Activated T-cell treated with anti-CD3 and anti-CD28 coated beads for 4 hours (primary cell): Measurements from ENCODE around the gene STAU1.
"Not testable (repeated sequence)": the region's sequence is repeated elsewhere in the genome, so short reads cannot be mapped to it uniquely, and the experiment has no call there.

Source experiments
- DNase-seq: peaks from one replicate; pipeline ENCODE4 v3.0.0-alpha.2; 2020

Gene STAU1

DNA sequence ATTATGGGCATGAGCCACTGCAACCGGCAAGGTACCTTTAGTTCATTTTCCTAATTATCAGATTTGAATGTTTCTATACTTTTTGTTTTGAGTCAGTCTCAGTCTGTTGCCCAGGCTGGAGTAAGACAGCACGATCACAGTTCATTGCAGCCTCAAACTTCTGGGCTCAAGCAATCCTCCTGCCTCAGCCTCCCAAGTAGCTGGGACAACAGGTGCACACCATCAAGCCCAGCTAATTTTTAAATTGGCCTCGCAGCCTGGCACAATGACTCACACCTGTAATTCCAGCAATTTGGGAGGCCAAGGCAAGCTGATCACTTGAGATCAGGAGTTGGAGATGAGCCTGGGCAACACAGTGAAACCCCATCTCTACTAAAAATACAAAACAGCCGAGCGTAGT lies 24.4 kb downstream of the STAU1 start:
- DNase-seq = no peak

DNA sequence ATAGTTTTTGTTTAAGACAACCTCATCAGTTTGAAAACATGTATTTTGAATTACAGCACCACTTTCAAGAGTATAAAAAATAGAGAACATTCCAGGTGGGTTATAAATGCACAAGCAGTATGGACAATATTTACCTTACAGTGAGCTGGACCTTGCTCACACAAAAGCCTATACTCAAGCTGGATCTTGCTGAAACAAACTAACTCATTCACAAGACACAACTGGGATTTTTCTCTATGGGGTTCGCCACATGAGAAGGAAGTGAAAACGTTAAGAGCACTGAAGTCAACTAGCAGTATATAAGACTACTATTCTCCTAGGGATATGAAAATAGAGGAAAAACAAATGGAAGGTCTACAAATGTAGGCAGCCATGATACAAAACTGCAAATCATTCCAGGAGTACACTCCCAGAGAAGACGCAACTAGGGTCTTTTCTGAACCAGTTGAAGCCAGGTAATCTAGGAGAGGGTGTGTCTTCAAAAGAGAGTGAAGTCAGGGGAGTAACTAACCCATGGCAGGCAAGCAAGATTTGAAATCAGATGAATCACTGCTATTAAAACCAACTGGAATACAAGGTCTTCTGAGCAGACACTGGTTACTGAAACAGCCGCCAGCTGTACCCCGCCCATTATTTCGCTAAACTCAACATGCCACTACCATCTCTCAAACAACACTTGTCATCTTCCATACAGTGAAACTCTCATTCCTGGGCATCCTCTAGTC lies 26.5 kb downstream of the STAU1 start:
- no peak for DNase-seq

DNA sequence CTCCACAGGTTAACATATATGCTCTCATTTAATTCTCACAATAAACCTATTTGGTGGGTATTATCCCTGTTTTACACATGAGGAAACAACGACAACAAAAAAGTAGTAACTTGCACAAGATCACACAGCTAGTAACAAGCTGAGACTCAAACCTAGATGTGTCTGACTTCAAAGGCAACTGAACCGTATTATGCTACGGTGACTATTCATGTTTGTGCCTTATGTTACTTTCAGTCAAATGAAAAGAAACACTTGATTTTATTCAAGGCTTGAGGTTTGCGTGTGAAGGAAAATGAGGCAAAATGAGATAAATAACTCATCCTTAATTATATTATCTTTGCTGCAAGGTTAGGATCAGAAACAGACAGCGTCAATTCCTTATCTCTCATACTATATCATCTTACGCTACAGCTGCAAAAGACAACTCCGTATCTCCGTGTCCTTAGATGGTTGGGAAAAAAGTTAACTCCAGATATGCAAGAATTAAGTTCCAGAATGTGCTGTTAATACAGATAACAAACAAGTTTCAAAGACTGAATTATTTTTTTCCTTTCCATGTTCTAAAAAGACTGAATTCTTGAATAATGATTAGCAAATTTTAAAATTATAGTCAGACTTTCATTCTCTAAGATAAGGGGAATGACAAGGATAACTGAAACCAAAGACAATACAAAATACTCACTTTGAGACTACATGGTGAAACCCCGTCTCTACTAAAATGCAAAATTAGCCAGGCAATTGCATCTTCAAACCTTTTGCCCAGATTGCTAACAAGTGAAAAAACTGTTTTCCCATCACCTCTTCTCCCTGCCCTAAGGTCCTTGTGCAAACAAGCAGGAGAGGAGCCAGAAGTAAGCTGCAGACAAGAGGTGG lies 27.8 kb downstream of the STAU1 start:
- DNase-seq = no peak

DNA sequence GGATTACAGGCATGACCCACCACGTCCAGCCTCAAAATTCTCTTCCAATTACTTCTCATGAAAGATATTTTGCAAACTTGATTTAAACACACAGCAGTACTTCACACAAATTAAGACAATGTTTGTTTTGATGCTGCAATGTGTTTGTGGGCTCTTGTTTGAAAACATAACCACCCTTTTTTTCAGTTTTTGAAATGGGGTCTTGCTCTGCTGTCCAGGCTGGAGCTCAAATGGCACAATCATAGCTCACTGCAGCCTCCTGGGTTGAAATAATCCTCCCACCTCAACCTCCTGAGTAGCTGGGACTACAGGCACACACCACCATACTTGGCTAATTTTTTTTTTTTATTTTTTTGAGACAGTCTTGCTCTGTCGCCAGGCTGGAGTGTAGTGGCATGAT lies 31.0 kb downstream of the STAU1 start:
- no peak for DNase-seq

DNA sequence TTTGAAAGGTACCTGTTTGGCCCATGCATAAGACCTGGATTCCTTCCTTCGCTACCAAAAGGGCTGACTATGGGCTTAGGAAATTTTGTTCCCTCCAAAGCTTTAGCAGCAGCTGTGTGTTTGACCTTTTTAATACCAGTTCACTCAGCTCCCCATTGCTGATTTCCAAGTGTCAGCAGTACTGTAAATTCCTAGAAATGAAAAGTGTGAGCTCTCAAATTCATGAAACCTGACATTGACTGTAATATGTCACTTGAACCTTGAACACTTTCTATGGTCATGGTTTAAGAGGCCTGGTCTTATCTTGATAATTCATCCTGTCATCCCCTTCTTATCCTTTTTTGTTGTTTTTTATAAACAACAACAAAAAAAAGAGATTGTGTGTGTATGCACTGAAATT lies 31.7 kb downstream of the STAU1 start:
- DNase-seq = no peak

DNA sequence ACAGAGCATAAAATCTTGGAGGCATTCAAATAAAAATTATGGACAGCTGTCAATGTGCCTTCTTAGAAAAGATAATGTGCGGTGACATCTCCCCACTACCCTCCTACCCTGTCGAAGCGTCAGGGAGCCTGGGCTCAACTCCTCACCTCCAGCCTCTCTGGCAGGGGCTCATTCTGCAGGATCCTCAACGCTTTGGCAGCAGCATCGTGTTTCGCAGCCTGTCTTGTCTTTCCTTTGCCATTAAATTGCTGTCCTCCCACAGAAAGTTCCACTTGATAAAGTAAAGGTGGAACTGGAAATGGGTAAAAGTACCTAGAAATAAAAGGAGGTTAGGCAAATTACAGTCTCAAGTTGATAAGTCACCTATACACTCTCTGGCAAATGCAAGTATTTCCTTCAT lies 36.7 kb downstream of the STAU1 start:
- no peak for DNase-seq

DNA sequence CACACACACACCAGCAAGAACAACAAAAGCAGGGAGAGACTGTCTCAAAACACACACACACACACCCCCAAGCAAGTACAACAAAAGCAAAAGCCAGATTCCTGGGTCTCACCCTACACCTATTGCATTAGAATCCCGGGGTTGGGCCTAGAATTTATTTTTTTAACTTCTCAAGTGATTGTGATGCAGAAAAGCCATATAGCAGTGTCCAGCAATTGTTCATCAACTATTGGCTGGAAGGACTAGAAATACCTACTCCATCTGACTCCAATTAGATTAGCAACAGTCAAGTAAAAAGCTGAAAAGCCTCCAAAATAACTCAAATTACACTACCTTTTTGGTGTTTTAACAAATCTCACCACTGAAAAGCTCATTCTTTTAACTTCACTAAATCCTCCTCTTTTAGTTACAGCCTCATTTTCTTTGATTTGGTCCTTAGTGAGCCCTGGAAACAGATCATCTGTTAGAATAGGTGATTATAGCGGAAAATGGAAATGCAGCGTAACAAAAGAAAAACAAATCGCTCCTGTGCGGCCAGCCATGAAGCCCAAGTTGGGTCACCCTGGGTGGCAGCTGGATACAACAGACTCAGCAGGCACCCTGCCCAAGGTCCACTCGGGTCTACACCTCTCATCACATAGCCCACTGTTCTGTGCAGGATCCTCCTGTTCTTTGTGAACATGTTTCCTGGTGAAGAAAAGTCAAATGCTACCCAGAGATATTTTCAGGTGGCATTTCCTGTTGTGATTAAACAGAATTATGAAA lies 38.7 kb downstream of the STAU1 start:
- DNase-seq = no peak

DNA sequence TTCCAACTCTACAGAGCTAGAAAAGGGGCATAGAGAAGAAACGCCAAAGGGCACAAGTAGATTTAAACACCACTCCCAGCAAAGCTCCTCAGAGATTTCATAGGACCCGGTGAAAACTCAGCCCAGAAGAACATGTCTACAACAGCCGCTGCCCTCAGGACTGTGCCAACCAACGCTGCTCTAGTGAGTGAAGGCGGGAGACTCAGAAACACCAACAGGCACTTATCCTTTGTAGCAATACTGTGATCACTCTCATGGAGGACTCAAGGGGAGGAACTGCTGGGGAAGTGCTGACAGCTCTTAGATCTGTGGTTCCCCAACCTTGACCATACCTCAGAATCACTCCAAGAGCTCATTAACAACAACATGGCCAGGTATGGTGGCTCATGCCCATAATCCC lies 39.5 kb downstream of the STAU1 start:
- no peak for DNase-seq

DNA sequence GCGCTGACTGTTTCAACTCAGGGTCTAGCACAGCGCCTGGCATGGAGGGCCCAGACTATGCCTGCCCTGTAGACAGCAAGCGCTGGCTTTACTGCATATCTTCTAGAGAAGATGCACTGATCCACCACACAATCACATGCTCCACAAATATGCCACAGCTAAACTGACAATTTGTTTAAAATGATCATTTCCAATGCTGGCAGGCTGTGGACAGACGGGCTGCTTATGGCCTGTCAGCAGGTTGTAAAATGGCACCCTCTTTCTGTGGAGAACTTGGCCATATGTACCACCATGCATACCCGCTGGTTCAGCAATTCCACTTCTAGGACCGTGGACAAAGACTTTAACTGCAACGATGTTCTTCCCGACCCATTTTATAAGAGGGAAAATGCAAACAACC lies 40.8 kb downstream of the STAU1 start:
- no peak for DNase-seq

DNA sequence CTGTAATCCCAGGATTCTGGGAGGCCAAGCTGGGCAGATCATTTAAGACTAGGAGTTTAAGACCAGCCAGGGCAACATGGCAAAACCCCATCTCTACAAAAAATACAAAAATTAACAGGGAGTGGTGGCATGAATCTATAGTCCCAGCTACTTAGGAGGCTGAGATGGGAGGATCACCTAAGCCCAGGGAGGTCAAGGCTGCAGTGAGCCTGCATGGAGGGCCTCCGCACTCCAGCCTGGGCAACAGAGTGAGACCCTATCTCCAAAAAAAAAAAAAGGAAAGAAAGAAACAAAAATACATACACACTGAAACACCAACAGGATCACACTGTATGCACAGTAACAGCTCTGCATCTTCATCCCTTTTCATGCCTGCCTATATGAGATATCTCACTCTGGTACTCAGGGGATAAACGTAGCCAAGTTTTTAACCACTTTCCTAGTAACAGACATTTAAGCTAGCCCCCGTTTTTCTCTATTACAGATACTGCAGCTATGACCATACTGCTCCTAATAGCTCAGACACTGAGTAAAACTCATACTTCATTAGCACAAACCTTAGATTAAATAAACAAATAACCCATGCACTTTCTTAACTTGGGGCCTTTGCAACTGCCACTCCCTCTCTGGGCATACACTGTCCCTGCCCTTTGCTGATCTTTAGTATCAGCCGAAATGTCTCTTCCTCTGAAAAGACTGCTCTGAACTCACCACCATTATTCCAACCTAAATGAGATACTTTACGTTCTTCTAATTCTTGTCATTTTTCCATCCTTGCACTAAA lies 41.5 kb downstream of the STAU1 start:
- DNase-seq = no peak

DNA sequence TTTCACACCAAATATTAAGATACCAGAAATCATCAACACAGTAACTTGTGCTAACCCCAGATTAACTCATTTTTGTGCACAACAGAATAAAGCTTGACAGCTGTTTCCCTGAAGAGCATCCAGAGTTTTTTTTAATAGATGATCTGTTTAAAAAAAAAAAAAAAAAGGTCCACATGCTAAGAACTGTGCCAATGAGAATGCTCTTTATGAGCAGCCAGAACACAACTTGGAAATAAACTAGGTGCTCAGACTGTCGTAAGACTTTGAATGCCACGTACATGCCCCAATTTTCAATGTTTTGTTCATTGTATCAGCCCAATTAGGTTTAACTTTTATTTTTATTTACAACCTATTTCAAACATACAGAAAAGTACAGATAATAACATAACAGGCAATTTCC lies 47.3 kb downstream of the STAU1 start:
- DNase-seq = no peak

DNA sequence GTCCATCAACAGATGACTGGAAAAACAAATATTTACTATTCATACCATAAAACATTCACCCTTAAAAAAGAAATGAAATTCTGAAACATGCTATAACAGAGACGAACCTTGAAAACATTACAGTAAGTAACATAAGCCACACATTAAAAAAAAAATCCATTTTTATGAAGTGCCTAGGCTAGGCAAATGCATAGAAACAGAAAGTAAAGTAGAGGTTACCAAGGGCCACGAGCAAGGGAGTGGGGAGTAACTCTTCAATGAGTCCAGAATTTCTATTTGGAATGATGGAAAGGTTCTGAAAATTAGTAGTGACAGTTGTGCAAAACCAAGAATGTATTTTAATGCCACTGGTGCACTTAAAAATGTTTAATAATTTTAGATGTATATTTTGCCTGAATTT lies 47.7 kb downstream of the STAU1 start:
- no peak for DNase-seq

DNA sequence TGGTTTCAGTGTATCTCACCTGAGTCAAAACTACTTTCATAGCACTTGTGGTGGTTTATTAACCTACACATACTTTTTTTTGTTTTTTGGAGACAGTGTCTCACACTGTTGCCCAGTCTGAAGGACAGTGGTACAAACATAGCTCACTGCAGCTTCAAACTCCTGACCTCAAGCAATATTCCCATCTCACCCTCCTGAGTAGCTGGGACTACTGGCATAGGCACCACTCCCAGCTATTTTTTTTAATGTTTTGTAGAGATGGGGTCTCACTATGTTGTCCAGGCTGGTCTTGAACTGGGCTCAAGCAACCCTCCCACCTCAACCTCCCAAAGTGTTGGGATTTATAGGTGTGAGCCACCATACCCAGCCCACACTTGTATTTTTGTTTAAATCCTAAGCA lies 49.7 kb downstream of the STAU1 start:
- no peak for DNase-seq

DNA sequence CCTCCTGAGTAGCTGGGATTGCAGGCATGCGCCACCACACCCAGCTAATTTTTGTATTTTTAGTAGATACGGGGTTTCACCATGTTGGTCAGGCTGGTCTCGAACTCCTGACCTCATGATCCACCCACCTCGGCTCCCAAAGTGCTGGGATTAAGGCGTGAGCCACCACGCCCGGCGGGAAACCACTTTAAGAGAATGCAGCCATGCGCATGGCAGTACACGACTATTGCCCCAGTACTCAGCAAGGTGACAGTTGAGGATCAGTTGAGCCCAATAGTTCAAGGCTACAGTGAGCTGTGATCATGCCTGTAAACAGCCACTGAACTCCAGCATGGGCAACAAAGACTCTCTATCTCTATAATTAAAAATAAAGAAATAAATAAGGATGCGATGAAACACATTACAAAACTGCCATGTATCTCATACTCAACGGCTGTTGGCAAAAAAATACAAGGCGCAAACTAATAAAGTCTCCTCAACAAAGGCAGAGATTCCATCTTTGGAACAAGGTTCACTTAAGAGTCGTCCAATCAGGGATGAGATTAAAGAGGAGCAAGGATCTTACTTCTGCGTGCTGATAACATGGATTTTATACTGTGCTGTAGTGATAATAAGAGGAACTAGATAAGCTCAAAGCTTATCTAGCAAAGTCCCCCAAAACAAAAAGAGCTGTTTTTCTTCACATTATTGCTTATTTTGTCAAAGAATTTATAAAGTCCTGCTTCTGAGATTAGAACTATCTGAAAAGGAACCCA lies 51.1 kb downstream of the STAU1 start:
- no peak for DNase-seq

DNA sequence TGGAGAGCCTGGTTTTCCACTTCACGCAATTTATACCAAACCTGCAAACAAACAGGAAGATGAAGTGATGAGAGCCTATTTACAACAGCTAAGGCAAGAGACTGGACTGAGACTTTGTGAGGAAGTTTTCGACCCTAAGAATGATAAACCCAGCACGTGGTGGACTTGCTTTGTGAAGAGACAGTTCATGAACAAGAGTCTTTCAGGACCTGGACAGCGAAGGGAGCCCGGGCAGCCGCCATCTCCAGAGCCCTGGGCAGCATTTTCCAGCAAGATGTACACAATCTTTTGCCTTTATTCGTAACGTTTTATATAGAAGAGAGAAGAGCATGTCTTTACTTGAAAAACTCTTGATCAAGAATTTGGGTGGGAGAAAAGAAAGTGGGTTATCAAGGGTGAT lies 53.3 kb downstream of the STAU1 start:
- DNase-seq = not testable (repeated sequence)

DNA sequence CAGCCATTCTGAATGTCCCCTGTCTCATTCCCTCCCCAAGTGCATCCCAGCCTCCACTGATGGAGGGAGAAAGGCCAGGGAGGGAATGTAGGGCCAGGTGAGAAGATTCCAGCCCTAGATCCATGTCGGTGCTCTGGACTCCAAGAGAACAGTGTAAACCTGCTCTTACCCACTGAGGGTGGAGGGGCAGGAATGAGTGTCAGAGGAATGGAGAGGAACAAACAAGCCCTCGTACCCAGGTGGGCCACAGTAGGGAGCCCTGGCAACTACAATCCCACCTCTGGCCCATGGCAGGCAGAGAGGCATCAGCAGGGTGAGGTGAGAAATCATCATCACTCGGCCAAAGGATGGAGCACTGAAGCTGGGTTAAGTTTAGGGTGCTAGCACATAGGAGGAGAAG lies 54.6 kb downstream of the STAU1 start:
- DNase-seq = no peak

DNA sequence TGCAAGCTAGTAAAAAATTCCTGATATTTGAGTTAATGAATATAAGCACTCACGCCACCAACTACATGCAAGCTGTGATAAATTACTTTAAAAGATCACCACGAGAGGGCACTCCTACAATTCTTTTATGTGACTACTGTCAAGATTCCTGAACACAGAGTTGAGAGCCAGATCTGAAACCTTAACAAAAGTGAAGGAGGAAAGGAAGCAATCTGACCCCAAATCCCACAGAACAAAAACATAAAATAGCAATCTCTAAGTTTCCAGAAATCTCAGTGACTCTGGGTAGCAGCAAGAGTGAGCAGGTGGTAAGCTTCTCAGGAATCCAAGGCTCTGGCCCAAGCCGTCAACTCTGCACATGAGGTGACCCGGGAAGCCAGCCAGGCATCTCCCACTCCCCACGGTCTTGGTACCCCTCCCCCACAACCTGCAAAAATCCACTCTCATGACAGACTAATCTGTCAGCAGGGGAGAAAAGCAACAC lies 55.1 kb downstream of the STAU1 start:
- no peak for DNase-seq

DNA sequence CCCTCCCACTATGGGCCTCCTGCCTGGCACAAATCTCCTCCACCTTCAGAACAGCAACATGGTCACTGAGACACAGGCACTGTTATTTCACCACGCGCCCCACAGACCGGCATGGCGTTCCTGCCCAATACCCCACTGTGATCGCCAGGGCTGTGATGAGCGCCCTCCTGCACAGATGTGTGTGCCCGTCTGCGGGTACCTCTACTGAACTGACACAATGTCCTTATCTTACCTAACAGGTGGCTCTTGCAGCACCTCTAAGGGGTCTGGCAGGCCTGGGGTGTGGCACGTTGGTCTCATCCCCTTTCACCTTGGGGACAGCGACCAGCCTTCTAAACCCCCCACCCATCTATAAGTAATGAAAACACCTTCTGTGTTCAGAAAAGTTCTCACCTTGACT lies 64.2 kb downstream of the STAU1 start:
- DNase-seq = no peak

DNA sequence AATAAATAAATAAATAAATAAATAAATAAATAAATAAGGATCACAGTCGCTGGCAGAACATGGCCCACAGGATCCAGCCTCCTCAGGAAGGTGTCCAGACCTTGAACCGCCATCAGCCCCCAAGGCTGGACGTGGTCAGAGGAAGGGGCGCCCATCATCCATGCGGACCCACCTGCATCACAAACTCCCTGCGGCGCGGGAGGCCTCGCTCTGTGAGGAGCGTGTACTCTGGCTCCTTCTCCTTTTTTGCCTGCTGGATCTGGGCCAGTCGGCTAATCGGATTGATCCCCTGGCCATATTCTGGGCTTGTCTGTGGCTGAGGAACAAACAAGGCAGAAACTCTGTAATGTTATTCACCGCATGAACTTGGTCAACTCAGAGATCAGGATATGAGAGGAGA lies 65.2 kb downstream of the STAU1 start:
- no peak for DNase-seq

DNA sequence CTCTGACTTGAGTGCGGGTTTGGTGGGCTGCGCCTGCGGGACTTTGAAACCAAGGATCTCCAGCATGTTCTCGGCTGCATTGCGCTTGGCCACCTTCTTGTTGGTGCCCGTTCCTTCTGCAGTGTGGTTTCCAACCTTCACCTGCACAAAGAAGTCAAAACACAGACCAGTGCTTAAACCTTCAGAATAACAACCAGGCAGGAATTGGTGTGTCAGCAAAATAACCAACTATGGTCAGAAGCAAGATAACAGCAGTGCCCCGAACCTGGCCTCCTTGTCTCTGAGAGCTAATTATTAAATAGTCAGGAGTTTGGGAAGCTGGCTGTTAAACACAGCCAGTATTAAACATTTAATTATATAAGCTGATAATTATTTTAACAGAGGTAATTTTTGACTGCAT lies 68.1 kb downstream of the STAU1 start:
- DNase-seq = no peak

DNA sequence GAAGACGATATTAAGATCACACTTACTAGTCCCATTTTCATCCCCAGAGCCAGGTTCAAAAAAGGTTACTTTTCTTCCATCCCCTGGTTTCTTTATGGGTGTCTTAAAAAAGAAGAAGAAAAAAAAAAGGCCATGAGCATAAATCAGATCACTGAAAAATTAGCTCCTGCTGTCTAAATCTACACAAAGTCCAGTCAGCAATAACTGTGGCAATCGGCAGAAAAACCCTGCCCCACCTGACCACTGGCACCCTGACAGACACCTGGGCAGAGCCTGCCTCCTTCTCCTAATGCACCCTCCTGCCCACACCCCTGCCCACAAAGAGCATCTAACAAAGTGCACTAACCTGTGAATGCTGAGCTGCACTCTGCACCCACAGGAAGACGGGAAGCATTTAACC lies 69.8 kb downstream of the STAU1 start:
- no peak for DNase-seq

DNA sequence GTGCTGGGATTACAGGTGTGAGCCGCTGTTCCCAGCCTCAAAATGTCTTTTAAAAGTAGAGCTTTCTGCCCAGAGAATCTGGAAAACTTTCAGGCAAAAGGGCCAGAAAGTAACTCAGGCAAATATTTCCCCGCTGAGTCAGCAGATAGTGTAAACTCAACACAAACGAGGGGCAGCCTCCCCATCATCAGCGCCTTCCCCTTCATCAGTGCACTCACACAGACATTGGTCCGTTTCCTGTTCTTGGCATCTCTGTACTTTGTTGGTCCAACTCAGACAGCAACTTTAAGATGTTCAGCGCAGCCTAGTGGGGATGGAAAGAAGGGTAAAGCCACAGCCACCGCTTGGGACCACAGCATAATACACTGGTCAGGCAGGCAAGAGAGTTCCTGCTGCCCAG lies 72.6 kb downstream of the STAU1 start:
- no peak for DNase-seq
